ENCODE data around the gene MED25. TPM values are rescaled to one million over a fixed set of nuclear protein-coding genes. Genes with fewer than 3 reads are reported as not detected.

Gene MED25
- polyA plus RNA-seq, 3 donors: 13.9 to 52.9 (median 18.5) TPM

DNA sequence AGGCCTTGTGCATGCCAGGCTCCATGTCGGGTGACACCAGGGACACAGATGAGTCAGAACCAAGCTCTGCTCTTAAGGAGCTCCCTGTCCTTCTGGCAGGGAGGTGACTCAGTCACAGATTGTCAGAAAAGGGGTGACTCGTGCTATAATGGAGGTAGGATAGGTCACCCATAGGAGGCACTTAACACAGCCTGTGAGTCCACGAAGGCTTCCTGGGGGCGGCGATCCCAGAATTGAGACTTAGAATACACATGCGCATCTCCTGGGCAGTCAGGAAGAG lies 24.6 kb upstream of the MED25 start:
- Histone ChIP-seq H3K27me3 (ENCODE audit: control insufficient read depth in 2 of 2, insufficient read depth in 2 of 2, low read length in 2 of 2) (no peaks in the 10 kb centered on the region), H3K9me3 (replicated peaks in 1 of 2; ENCODE audit: control insufficient read depth in 1 of 2, insufficient read depth in 1 of 2, low read length in 2 of 2) (no peaks in the 10 kb centered on the region), H3K79me2 (ENCODE audit: insufficient read depth, low read length) (peaks cover 7% of the 10 kb centered on the region), H3K36me3 (replicated peaks in 1 of 2; ENCODE audit: control insufficient read depth in 1 of 2, insufficient read depth in 2 of 2, low read length in 2 of 2) (peaks cover 90 to 100% of the 10 kb centered on the region in 2 donors), H3K4me2 (replicated peaks; ENCODE audit: extremely low read depth, low read length, poor library complexity, severe bottlenecking) (no peak overlapping the region), H3K4me3 (replicated peaks in 1 of 3; ENCODE audit: low read depth in 2 of 3, low read length in 3 of 3) (no peak overlapping the region), H3K9ac (ENCODE audit: insufficient read depth, low read length, poor library complexity, severe bottlenecking) (no peak overlapping the region), H2AFZ (ENCODE audit: insufficient read depth, low read depth, low read length, poor library complexity, severe bottlenecking) (no peak overlapping the region), H3K27ac (ENCODE audit: low read depth in 1 of 2, low read length in 2 of 2) (peak overlapping the region in 1 of 2 donors; percentile 41), H3K4me1 (ENCODE audit: control insufficient read depth in 1 of 2, insufficient read depth in 2 of 2, low read length in 2 of 2) (no peaks in the 10 kb centered on the region), H4K20me1 (ENCODE audit: insufficient read depth, low read length) (peaks cover 84% of the 10 kb centered on the region)
- H3K4me3 Mint-ChIP-seq: no peak overlapping the region
- TF ChIP-seq, protein P1, sequence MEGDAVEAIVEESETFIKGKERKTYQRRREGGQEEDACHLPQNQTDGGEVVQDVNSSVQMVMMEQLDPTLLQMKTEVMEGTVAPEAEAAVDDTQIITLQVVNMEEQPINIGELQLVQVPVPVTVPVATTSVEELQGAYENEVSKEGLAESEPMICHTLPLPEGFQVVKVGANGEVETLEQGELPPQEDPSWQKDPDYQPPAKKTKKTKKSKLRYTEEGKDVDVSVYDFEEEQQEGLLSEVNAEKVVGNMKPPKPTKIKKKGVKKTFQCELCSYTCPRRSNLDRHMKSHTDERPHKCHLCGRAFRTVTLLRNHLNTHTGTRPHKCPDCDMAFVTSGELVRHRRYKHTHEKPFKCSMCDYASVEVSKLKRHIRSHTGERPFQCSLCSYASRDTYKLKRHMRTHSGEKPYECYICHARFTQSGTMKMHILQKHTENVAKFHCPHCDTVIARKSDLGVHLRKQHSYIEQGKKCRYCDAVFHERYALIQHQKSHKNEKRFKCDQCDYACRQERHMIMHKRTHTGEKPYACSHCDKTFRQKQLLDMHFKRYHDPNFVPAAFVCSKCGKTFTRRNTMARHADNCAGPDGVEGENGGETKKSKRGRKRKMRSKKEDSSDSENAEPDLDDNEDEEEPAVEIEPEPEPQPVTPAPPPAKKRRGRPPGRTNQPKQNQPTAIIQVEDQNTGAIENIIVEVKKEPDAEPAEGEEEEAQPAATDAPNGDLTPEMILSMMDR (IDR thresholded peaks at IDR 0.05): no peak
- WGBS (ENCODE audit: insufficient coverage): 100% methylated on average over 5 of the region's 6 CpGs
- H3K27me3 Mint-ChIP-seq (ENCODE audit: low read depth in 3 of 3): peaks cover 0 to 2% (median 2%) of the 10 kb centered on the region in 3 donors
- peak in 1 of 3 donors; percentile 37 for DNase-seq
- peaks cover 87 to 99% of the 10 kb centered on the region in 2 donors for H3K36me3 Mint-ChIP-seq
- no peaks in the 10 kb centered on the region for H3K4me1 Mint-ChIP-seq
- H3K9me3 Mint-ChIP-seq: peaks cover 0 to 5% (median 0%) of the 10 kb centered on the region in 7 donors
- intact Hi-C loops (cut with micrococcal nuclease): no loop called here
- H3K27ac Mint-ChIP-seq: peak overlapping the region in 4 of 7 donors; percentile 12 to 73 (median 32)

DNA sequence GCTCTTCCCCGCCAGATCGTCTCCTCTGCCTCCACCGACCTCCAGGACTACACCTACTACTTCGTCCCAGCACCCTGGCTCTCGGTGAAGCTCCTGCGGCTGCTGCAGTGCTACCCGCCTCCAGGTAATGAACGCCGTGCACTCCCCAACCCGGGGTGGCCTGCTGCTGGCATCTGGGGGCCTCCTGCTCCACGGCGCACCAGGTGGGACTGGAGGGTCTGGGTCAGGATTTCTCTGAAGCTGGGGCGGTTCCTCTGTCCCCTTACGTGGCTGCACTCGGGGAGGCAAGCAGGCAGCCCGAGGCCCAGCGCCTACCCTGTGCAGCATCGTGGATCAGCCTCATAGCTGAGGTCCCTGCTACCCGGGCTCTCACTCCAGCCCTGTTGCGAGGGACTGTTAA lies 22.5 kb upstream of the MED25 start:
- Mint-ChIP-seq H3K27me3 (ENCODE audit: low read depth in 3 of 3) (peaks cover 0 to 2% (median 2%) of the 10 kb centered on the region in 3 donors), H3K9me3 (peaks cover 0 to 5% (median 0%) of the 10 kb centered on the region in 7 donors), H3K36me3 (peaks cover 89 to 99% of the 10 kb centered on the region in 2 donors), H3K4me3 (no peak overlapping the region), H3K4me1 (no peaks in the 10 kb centered on the region), H3K27ac (no peak overlapping the region)
- no peak overlapping the region for H3K4me3 ChIP-seq (replicated peaks in 1 of 3; ENCODE audit: low read depth in 2 of 3, low read length in 3 of 3)
- no peak overlapping the region for H3K4me2 ChIP-seq (replicated peaks; ENCODE audit: extremely low read depth, low read length, poor library complexity, severe bottlenecking)
- intact Hi-C loops (cut with micrococcal nuclease): no loop called here
- peaks cover 84% of the 10 kb centered on the region for H4K20me1 ChIP-seq (ENCODE audit: insufficient read depth, low read length)
- no peaks in the 10 kb centered on the region for H3K4me1 ChIP-seq (ENCODE audit: control insufficient read depth in 1 of 2, insufficient read depth in 2 of 2, low read length in 2 of 2)
- no peaks in the 10 kb centered on the region for H3K79me2 ChIP-seq (ENCODE audit: insufficient read depth, low read length)
- no peak overlapping the region for H2AFZ ChIP-seq (ENCODE audit: insufficient read depth, low read depth, low read length, poor library complexity, severe bottlenecking)
- H3K36me3 ChIP-seq (replicated peaks in 1 of 2; ENCODE audit: control insufficient read depth in 1 of 2, insufficient read depth in 2 of 2, low read length in 2 of 2): peaks cover 95 to 100% of the 10 kb centered on the region in 2 donors
- WGBS (ENCODE audit: insufficient coverage): over 99% methylated on average over 17 of the region's 20 CpGs
- H3K9ac ChIP-seq (ENCODE audit: insufficient read depth, low read length, poor library complexity, severe bottlenecking): no peak overlapping the region
- H3K9me3 ChIP-seq (replicated peaks in 1 of 2; ENCODE audit: control insufficient read depth in 1 of 2, insufficient read depth in 1 of 2, low read length in 2 of 2): no peaks in the 10 kb centered on the region
- TF ChIP-seq, protein P1 (IDR thresholded peaks at IDR 0.05): no peak
- no peak for DNase-seq
- H3K27me3 ChIP-seq (ENCODE audit: control insufficient read depth in 2 of 2, insufficient read depth in 2 of 2, low read length in 2 of 2): no peaks in the 10 kb centered on the region
- H3K27ac ChIP-seq (ENCODE audit: low read depth in 1 of 2, low read length in 2 of 2): no peak overlapping the region
